Epithelial cell of prostate (primary cell): Measurements from ENCODE around the gene TSPO2.

ENCODE experiments used
- DNase-seq: peaks from one replicate; pipeline ENCODE4 v3.0.0-alpha.2; 2011; ENCODE audit warnings: low read depth, low spot score
- H3K27ac ChIP-seq: fragments of 450-650 bp; 2 replicates; pipeline ENCODE4 v1.5.1; 2017; ENCODE audit warnings: mild to moderate bottlenecking

The TSPO2 gene

GRCh38 chr6:41072836-41073202, 30.6 kb downstream of the TSPO2 start, which contains the start of gene NFYA:
TSS of gene NFYA (plus strand) at chr6:41072974. CDS start at chr6:41079090, 6,116 bp downstream.
- no peak for DNase-seq

GRCh38 chr6:41073203-41073967, 31.1 kb downstream of the TSPO2 start:
- peak overlapping the region; percentile 98 for H3K27ac ChIP-seq
- peak; percentile 34 for DNase-seq

More at GRCh38 chr6:41072836-41073202, 30.6 kb downstream of the TSPO2 start, which contains the start of gene NFYA:
- peak within 1 kb of the TSS; percentile 98 for H3K27ac ChIP-seq

- no peak for DNase-seq
Measured at GRCh38 chr6:41073968-41074691, 31.9 kb downstream of the TSPO2 start.

GRCh38 chr6:41074692-41075436, 32.6 kb downstream of the TSPO2 start:
- H3K27ac ChIP-seq: peak overlapping the region; percentile 98
- DNase-seq: no peak

More at GRCh38 chr6:41073968-41074691, 31.9 kb downstream of the TSPO2 start:
- peak overlapping the region; percentile 98 for H3K27ac ChIP-seq

GRCh38 chr6:41075651-41076626, 33.7 kb downstream of the TSPO2 start:
- H3K27ac ChIP-seq: no peak overlapping the region
- no peak for DNase-seq

GRCh38 chr6:41077536-41077935, 35.3 kb downstream of the TSPO2 start:
- DNase-seq: no peak
- H3K27ac ChIP-seq: no peak overlapping the region

- no peak overlapping the region for H3K27ac ChIP-seq
Measured at GRCh38 chr6:41078101-41078500, 35.8 kb downstream of the TSPO2 start.

GRCh38 chr6:41079080-41079479, 36.8 kb downstream of the TSPO2 start:
- no peak overlapping the region for H3K27ac ChIP-seq
- DNase-seq: no peak

More at GRCh38 chr6:41078101-41078500, 35.8 kb downstream of the TSPO2 start:
- DNase-seq: no peak

- no peak overlapping the region for H3K27ac ChIP-seq
- no peak for DNase-seq
Measured at GRCh38 chr6:41080621-41081020, 38.4 kb downstream of the TSPO2 start.

- H3K27ac ChIP-seq: no peak overlapping the region
- no peak for DNase-seq
Measured at GRCh38 chr6:41083072-41083471, 40.8 kb downstream of the TSPO2 start.

GRCh38 chr6:41085182-41085581, 42.9 kb downstream of the TSPO2 start:
- H3K27ac ChIP-seq: no peak overlapping the region
- no peak for DNase-seq

- H3K27ac ChIP-seq: no peak overlapping the region
- DNase-seq: no peak
Measured at GRCh38 chr6:41088451-41088850, 46.2 kb downstream of the TSPO2 start.

- no peak for DNase-seq
- no peak overlapping the region for H3K27ac ChIP-seq
Measured at GRCh38 chr6:41090841-41091761, 48.8 kb downstream of the TSPO2 start.

- no peak for DNase-seq
- no peak overlapping the region for H3K27ac ChIP-seq
Measured at GRCh38 chr6:41092421-41093140, 50.3 kb downstream of the TSPO2 start.

GRCh38 chr6:41093729-41094128, 51.5 kb downstream of the TSPO2 start:
- H3K27ac ChIP-seq: no peak overlapping the region
- no peak for DNase-seq
